Stomach (tissue), 9 donors: ENCODE data around the gene CNDP1. TPM values are rescaled to one million over a fixed set of nuclear protein-coding genes. Genes with fewer than 3 reads are reported as not detected.
A peak's percentile ranks its signal among the peaks of the same experiment; 100 is the strongest.

Source experiments
- DNase-seq, 2 donors: peaks; one replicate each; pipeline versions ENCODE4 v3.0.0 to v3.0.0-alpha.2; 2013 to 2019
- H3K27ac ChIP-seq, 5 donors: fragments of 200-600 bp in 4 of 5; sonication (generic) in 4 of 5; one replicate each; pipeline ENCODE4 v1.5.1; 2013 to 2019; ENCODE audit warnings: mild to moderate bottlenecking in 1 of 5, moderate library complexity in 1 of 5
- H3K27me3 ChIP-seq, 3 donors: fragments of 200-600 bp; sonication (generic); one replicate each; pipeline ENCODE4 v1.5.1; 2017 to 2019; ENCODE audit warnings: mixed run types in 1 of 3
- H3K36me3 ChIP-seq, 4 donors: fragments of 200-600 bp; sonication (generic); 1 replicate in 3 of 4; 2 replicates in 1 of 4; pipeline ENCODE4 v1.5.1; 2016 to 2019
- H3K4me1 ChIP-seq, 4 donors: fragments of 200-600 bp; sonication (generic); one replicate each; pipeline ENCODE4 v1.5.1; 2016 to 2019
- H3K4me3 ChIP-seq, 4 donors: fragments of 200-600 bp; sonication (generic) in 3 of 4; one replicate each; pipeline ENCODE4 v1.5.1; 2016 to 2019; ENCODE audit warnings: mild to moderate bottlenecking in 1 of 4
- H3K9me3 ChIP-seq, 4 donors: fragments of 200-600 bp; sonication (generic); one replicate each; pipeline ENCODE4 v1.5.1; 2016 to 2019
- CTCF ChIP-seq, 7 experiments: fragments of 450-650 bp in 4 of 7; fragments of 200-600 bp in 3 of 7; sonication (generic) in 3 of 7; IDR thresholded peaks; one replicate each; pipeline ENCODE4 v1.5.1; 2016 to 2019; ENCODE audit warnings: antibody characterized with exemption in 7 of 7, control low read depth in 2 of 7, mild to moderate bottlenecking in 1 of 7
- EP300 ChIP-seq: sonication (generic); formaldehyde crosslinking; IDR thresholded peaks from one replicate; pipeline ENCODE4 v1.6.1; 2017; ENCODE audit warnings: antibody characterized with exemption
- POLR2A ChIP-seq, 4 donors: fragments of 450-650 bp; IDR thresholded peaks; one replicate each; pipeline ENCODE4 v1.6.1; 2016; ENCODE audit warnings: antibody characterized with exemption in 4 of 4, control low read depth in 2 of 4, mild to moderate bottlenecking in 1 of 4, moderate library complexity in 1 of 4
- POLR2AphosphoS5 ChIP-seq, 3 donors: sonication (generic); formaldehyde crosslinking; IDR thresholded peaks; one replicate each; pipeline ENCODE4 v1.6.1; 2016; ENCODE audit warnings: antibody characterized with exemption in 3 of 3
- WGBS, 5 donors: extraction: QIAGEN DNeasy Blood & Tissue Kit in 3 of 5; methylation state at CpG; one replicate each; pipeline versions ENCODE4 v1.1.5 to v1.1.7; 2013 to 2018; 5-methylcytosine and 5-hydroxymethylcytosine counted together
- intact Hi-C: fragments of 100-400 bp; cut with DNase I; formaldehyde crosslinking; loops from one replicate; pipeline ENCODE4 v1.15.1; 2023; ENCODE audit warnings: low total_unique reads
- polyA plus RNA-seq, 3 donors: library from polyadenylated mRNA; stranded (reverse); fragments of 200-250 nt; gene quantifications; one replicate each; pipeline ENCODE4 v1.2.3, GENCODE V29; 2013
- total RNA-seq, 5 donors: library from RNA; depleted of rRNA; stranded (reverse); fragments of >200 nt; gene quantifications; one replicate each; pipeline versions ENCODE4 v1.1.0 to v1.2.3, GENCODE V29; 2014 to 2016
- donor health status: healthy with polysubstance abuse.
- donor health status: Bipolar disorder and iron deficiency.
- donor health status: healthy.

CNDP1 gene
- total and polyA plus RNA-seq, 8 donors, result 0.13 to 0.72 (median 0.50) TPM; not detected in 5

DNA sequence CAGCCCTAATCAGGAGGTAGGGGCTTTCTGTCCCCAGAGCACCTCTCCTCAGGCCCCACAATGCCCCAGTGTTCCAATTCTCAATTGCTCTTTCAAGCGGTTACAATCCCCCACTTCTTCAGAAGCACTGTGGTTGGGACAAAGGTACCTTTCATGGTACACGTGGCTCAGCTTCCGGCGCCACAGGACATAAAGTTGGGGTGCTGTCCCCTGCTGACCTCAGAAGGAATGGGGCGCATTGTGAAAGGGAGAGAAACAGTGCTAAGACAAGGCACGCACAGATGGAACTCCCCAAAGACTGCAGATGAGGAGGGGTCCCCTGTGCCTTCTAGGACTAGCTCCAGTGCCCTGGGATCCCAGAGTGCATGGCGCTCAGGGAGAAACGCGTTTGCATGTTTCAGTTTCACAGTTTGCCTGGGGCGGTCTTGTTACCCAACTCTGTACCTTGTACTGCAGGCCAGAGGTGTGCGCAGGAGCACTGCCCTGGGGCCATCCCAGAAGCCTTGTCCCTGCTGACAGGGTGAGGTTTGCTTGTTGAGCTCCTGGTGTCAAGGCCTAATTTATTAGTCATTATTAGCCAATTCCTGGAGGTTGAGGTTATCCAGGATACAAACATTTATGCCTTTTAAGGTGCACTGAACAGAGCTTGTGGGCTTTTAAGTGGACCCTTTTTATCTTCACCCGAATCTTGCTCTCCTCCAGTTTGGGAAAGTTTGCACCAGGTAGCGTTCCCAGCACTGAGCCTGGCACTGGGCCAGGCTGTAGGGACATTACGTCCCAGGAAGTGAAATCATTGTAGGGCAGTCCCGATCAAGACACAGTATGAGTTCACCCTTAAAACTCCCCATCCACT lies 7.6 kb downstream of the CNDP1 start:
- Histone ChIP-seq H3K36me3 (no peaks in the 10 kb centered on the region), H3K27ac (peak overlapping the region in 4 of 5 donors; percentile 9 to 78 (median 43)), H3K9me3 (no peaks in the 10 kb centered on the region), H3K27me3 (no peaks in the 10 kb centered on the region), H3K4me3 (no peak overlapping the region), H3K4me1 (peaks cover 9 to 18% (median 16%) of the 10 kb centered on the region in 4 donors)
- DNase-seq, result peak; percentile 73 to 80
- intact Hi-C loops, result no loop called here
- 59 to 75% (median 65%) methylated on average over 14 to 15 of the region's 15 CpGs for WGBS, 5 donors
- TF ChIP-seq POLR2AphosphoS5 (IDR thresholded peaks at IDR 0.05) (peak in 1 of 3 donors; percentile 46), EP300 (no peak), POLR2A (IDR thresholded peaks at IDR 0.05) (no peak)

DNA sequence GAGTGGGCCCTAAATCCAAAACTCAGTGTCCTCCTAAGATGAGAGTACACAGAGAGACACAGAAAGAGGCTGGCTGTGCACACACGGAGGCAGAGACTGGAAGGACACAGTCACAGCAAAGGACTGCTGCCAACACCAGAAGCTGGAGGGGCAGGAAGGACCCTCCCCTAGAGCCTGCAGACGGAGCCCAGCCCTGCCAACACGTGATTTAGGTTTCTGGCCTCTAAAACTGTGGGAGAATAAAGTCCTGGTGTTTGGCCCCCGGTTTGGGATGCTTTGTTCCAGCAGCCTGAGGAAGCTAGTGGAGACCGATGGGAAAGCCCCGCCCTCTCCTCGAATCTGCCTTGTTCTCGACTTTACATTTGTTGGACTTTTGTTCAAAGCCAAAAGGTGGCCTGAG lies 10.6 kb downstream of the CNDP1 start:
- Histone ChIP-seq H3K4me1 (peaks cover 11 to 26% (median 17%) of the 10 kb centered on the region in 4 donors), H3K27ac (no peak overlapping the region), H3K36me3 (no peaks in the 10 kb centered on the region), H3K4me3 (no peak overlapping the region), H3K9me3 (peaks cover 4 to 12% (median 7%) of the 10 kb centered on the region in 4 donors), H3K27me3 (no peaks in the 10 kb centered on the region)
- 60 to 80% (median 72%) methylated on average over 7 to 8 of the region's 8 CpGs for WGBS, 5 donors
- TF ChIP-seq CTCF (IDR thresholded peaks at IDR 0.05), result no peak
- TF ChIP-seq POLR2AphosphoS5 (IDR thresholded peaks at IDR 0.05), result no peak
- no peak for TF ChIP-seq EP300
- TF ChIP-seq POLR2A (IDR thresholded peaks at IDR 0.05), result no peak
- DNase-seq, result peak in 1 of 2 donors; percentile 24
- intact Hi-C loops, result no loop called here

- intact Hi-C loops, result no loop called here
- Histone ChIP-seq H3K36me3 (no peaks in the 10 kb centered on the region), H3K4me3 (no peak overlapping the region)
Measured at GRCh38 chr18:74546007-74546406, 11.7 kb downstream of the CNDP1 start.

GRCh38 chr18:74546751-74547530 lies 12.6 kb downstream of the CNDP1 start:
- 28 to 38% (median 31%) methylated on average over 9 of the region's 9 CpGs for WGBS, 5 donors
- Histone ChIP-seq H3K4me3 (no peak overlapping the region), H3K4me1 (peaks cover 11 to 21% (median 14%) of the 10 kb centered on the region in 4 donors), H3K27ac (peak overlapping the region in 4 of 5 donors; percentile 44 to 71 (median 50)), H3K9me3 (peaks cover 6 to 14% (median 10%) of the 10 kb centered on the region in 4 donors), H3K36me3 (no peaks in the 10 kb centered on the region), H3K27me3 (no peaks in the 10 kb centered on the region)
- DNase-seq, result peak; percentile 44 to 51
- intact Hi-C loops, result no loop called here
- TF ChIP-seq POLR2AphosphoS5 (IDR thresholded peaks at IDR 0.05) (peak in 1 of 3 donors; percentile 11), CTCF (IDR thresholded peaks at IDR 0.05) (no peak)

More at GRCh38 chr18:74546007-74546406, 11.7 kb downstream of the CNDP1 start:
- 91 to 96% (median 94%) methylated on average over 11 of the region's 11 CpGs for WGBS, 5 donors
- DNase-seq, result no peak
- no peaks in the 10 kb centered on the region for H3K27me3 ChIP-seq
- H3K27ac ChIP-seq, result peak overlapping the region in 4 of 5 donors; percentile 44 to 71 (median 50)
- TF ChIP-seq POLR2A (IDR thresholded peaks at IDR 0.05) (no peak), CTCF (IDR thresholded peaks at IDR 0.05) (no peak), EP300 (no peak), POLR2AphosphoS5 (IDR thresholded peaks at IDR 0.05) (no peak)
- H3K4me1 ChIP-seq, result peaks cover 11 to 26% (median 17%) of the 10 kb centered on the region in 4 donors
- H3K9me3 ChIP-seq, result peaks cover 6 to 14% (median 10%) of the 10 kb centered on the region in 4 donors
